Tibial nerve (tissue), 3 donors: ENCODE data around the gene PODXL2.

Experiments used
- CTCF ChIP-seq, 5 experiments: fragments of 200-600 bp in 3 of 5; fragments of 450-650 bp in 2 of 5; sonication (generic) in 3 of 5; IDR thresholded peaks; one replicate each; pipeline ENCODE4 v1.5.1; 2016 to 2019; ENCODE audit warnings: antibody characterized with exemption in 5 of 5, mild to moderate bottlenecking in 3 of 5, moderate library complexity in 2 of 5
- POLR2A ChIP-seq, 2 donors: fragments of 450-650 bp; IDR thresholded peaks; one replicate each; pipeline ENCODE4 v1.6.1; 2017; ENCODE audit warnings: antibody characterized with exemption in 2 of 2, mild to moderate bottlenecking in 2 of 2, moderate library complexity in 2 of 2

- TF ChIP-seq CTCF (IDR thresholded peaks at IDR 0.05) (no peak), POLR2A (IDR thresholded peaks at IDR 0.05) (no peak)
Observed at GRCh38 chr3:127625821-127626220, 3.2 kb upstream of the PODXL2 start.
